NCI-H524 treated with DMSO at 0.1 percent for 48 hours (cell line): ENCODE data around the gene COMP.
"Not testable (repeated sequence)": the region's sequence is repeated elsewhere in the genome, so short reads cannot be mapped to it uniquely, and the experiment has no call there.

Source experiments
- DNase-seq: peaks from one replicate; lab custom pipeline; 2025; lab: John Stamatoyannopoulos, UW

The COMP gene

GRCh38 chr19:18745931-18746330, 45.2 kb downstream of the COMP start:
- no peak for DNase-seq

- no peak for DNase-seq
These were observed 45.9 kb downstream of the COMP start for GRCh38 chr19:18745012-18745735.

GRCh38 chr19:18743784-18744418, 47.2 kb downstream of the COMP start:
- no peak for DNase-seq

- DNase-seq = no peak
These were observed 48.0 kb downstream of the COMP start for GRCh38 chr19:18742838-18743783.

- no peak for DNase-seq
These were observed 48.8 kb downstream of the COMP start for GRCh38 chr19:18742324-18742723.

- no peak for DNase-seq
These were observed 49.7 kb downstream of the COMP start for GRCh38 chr19:18741124-18742121.

GRCh38 chr19:18738961-18739690, 52.0 kb downstream of the COMP start:
- DNase-seq = no peak

GRCh38 chr19:18737954-18738351, 53.2 kb downstream of the COMP start:
- no peak for DNase-seq

GRCh38 chr19:18737337-18737953, 53.7 kb downstream of the COMP start:
- no peak for DNase-seq

GRCh38 chr19:18736415-18737336, 54.4 kb downstream of the COMP start:
- no peak for DNase-seq

GRCh38 chr19:18735752-18736151, 55.4 kb downstream of the COMP start:
- no peak for DNase-seq

GRCh38 chr19:18735324-18735723, 55.8 kb downstream of the COMP start:
- peak; percentile 57 for DNase-seq

- DNase-seq = not testable (repeated sequence)
These were observed 57.3 kb downstream of the COMP start for GRCh38 chr19:18733762-18734332.

- DNase-seq = peak; percentile 27
These were observed 57.9 kb downstream of the COMP start for GRCh38 chr19:18733196-18733647.
